Fibroblast of lung (primary cell): Measurements from ENCODE around the gene NF2.

ENCODE experiments used
- EZH2 ChIP-seq: IDR thresholded peaks from 2 replicates; pipeline ENCODE4 v1.5.1; 2012; ENCODE audit warnings: low read length, control low read depth, mild to moderate bottlenecking; ENCODE audit errors: missing control alignments
- TF ChIP-seq, protein P1 (sequence below), 2 donors: IDR thresholded peaks in 1 of 2; conservative IDR thresholded peaks in 1 of 2; 1 replicate in 1 of 2; 2 replicates in 1 of 2; pipeline ENCODE4 v1.5.1; 2011 to 2012; ENCODE audit warnings: low read length in 2 of 2, control low read depth in 1 of 2, inconsistent platforms in 1 of 2, low read depth in 1 of 2, mild to moderate bottlenecking in 1 of 2

DNA sequence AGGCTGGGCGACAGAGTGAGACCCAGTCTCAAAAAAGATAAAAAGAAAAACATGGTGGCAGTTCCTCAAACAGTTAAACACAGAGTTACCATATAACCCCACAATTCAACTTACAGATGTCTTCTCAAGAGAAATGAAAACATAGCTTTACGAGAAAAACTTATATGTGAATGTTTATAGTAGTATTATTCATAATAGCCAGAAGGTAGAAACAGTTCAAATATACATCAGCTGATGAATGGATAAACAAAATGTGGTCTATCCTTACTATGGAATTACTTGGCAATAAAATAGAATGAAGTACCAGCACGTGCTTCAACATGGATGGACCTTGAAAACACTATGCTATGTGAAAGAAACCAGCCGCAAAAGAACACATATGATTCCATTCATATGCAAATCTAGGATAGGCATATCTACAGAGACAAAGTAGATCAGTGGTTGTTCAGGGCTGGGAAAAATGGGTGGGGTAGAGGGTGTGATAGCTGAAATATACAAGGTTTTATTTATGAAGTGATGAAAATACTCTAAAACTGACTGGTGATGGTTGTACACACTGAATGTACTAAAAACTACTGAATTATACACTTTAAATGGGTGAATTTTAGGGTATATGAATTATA is 12.4 kb downstream of the NF2 start:
- TF ChIP-seq, protein P1, sequence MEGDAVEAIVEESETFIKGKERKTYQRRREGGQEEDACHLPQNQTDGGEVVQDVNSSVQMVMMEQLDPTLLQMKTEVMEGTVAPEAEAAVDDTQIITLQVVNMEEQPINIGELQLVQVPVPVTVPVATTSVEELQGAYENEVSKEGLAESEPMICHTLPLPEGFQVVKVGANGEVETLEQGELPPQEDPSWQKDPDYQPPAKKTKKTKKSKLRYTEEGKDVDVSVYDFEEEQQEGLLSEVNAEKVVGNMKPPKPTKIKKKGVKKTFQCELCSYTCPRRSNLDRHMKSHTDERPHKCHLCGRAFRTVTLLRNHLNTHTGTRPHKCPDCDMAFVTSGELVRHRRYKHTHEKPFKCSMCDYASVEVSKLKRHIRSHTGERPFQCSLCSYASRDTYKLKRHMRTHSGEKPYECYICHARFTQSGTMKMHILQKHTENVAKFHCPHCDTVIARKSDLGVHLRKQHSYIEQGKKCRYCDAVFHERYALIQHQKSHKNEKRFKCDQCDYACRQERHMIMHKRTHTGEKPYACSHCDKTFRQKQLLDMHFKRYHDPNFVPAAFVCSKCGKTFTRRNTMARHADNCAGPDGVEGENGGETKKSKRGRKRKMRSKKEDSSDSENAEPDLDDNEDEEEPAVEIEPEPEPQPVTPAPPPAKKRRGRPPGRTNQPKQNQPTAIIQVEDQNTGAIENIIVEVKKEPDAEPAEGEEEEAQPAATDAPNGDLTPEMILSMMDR (conservative IDR thresholded peaks at IDR 0.05 in 1 of 2, IDR thresholded peaks at IDR 0.05 in 1 of 2; ENCODE audit: low read depth in 1 of 2, low read length in 2 of 2): no peak
- no peak for TF ChIP-seq EZH2
